ENCODE data around the gene LRRC4C.

GRCh38 chr11:40388097-40388818 is 1071.2 kb downstream of the LRRC4C start:
- TF ChIP-seq CTCF (IDR thresholded peaks at IDR 0.05) (no peak), POLR2A (IDR thresholded peaks at IDR 0.05) (no peak)
